ENCODE data around the gene IFNG.

The IFNG gene

DNA sequence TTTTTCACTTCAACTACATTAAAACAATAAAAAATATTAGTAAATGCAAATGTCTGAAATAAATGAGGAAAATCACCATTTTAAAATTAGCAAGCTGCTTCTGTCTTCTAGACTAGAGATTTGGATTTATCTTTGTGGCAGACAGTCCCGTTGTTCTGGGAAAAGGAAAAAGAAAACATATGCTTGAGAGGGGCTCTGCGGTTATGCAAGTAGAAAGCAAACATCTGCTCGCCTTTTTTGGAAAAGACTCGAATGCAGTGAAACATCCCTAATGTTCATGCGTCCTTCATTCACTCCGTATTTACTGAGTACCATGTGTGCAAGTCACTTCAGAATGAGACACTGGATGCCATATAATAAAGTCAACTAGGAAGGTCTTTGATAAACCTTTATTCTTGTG lies 44.9 kb downstream of the IFNG start:
- DNase-seq (ENCODE audit: low spot score) = no peak

DNA sequence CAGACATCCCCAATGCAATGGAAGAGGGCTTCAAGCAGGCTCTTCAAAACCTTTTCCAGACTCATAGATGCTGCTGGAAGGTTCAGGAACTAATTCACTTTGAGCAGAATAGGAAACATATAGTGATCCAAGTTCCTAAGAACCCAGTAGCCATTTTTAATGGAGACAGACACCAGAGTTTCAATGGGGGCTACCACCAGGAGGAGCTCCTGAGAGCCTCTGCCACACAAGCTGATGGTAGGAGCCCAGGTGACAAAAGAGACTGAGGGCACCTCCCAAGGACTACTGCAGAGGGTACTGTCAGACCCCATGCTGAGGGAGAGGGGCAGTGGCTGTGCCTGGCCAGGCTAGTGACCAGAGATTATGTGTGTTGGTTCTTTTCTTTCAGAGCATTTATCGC lies 45.9 kb downstream of the IFNG start:
- no peak for DNase-seq (ENCODE audit: low spot score)

DNA sequence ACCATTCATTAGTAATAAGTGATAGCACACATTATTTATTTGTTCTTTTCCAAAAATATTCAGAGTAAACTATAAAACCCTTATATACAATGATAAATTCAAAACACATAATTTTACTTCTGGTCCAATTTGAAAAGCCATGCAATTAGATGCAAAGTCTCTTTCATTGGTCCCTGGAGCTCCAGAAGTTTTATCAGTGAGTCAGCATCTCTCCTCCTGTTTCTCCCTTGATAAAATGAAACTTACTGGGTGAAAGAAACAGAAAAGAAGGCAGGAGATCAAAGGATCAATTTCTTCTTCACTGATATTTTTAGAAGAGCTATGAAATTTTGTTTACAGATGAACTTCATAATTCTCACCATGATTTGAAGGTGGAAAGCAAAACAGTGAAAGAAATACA lies 47.5 kb downstream of the IFNG start:
- DNase-seq (ENCODE audit: low spot score) = no peak

DNA sequence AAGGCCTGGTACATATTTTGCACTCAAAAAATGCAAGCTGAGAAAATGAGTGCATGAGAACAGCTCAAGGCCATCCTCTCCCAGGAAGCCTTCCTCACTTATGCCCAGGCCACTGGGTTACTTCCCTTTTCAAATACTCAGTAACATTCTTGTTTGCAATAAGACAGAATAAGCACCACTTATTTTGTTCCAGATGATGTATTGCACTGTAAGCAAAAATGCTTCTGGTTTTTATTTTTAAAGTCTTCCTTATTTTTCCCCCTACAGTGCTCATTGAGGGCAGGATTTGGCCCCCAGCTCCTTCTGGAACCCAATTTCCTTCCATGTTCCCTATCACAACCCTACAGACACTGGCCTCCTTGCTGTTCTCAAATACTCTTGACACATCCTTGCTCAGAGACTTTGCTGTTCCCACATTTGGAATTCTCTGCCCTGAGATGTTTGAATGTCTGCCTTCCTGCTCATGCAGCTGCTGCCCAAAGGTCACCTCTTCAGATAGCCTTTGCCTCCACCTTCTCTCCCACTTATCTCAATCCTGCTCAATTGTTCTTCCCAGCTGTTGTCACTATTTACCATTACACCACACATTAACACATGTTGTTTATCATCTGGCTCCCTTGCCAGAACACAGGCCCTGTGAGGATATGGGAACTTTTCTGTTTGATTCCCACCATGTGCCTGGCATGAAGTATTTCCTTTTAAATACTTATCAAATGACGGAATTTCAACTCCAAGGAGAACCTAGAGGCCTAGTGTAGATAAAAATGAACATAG lies 49.9 kb downstream of the IFNG start:
- DNase-seq (ENCODE audit: low spot score) = no peak

DNA sequence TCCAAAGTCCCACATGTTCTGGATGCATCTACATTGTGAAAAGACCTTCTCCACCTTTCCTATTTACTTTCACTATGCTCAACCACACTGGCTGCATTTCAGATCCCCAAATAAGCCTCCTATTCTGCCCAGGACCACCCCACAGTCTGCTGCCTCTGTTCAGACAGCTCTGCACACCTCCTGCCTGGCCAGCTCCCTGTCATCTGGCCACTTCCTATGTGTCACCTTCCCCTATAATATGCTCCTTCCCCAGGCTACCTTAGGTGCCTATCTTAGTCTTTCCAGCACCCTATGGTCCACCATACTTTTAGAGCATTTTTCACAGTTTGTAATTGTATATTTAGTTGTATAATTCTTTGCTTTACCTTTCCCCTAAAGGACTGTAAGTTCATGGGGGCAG lies 50.5 kb downstream of the IFNG start:
- DNase-seq (ENCODE audit: low spot score) = no peak

DNA sequence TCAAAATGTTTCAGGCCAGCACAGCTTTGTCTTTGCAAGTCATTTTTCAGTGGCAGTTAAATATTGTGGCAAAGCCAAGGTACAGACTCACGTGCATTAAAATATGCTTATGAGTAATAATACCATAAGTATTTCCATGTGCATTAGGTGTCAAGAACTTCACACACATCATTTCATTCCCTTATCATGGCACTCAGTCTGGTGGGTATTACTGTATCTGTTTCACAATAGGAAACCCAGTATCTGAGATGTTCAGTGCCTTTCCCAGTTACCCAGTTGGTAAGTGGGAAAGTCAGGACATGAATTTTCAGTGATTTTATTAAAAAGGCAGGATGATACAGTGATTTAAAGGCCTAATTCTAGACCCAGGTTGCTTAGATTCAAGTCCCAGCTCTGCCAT lies 52.9 kb downstream of the IFNG start:
- DNase-seq (ENCODE audit: low spot score) = no peak

DNA sequence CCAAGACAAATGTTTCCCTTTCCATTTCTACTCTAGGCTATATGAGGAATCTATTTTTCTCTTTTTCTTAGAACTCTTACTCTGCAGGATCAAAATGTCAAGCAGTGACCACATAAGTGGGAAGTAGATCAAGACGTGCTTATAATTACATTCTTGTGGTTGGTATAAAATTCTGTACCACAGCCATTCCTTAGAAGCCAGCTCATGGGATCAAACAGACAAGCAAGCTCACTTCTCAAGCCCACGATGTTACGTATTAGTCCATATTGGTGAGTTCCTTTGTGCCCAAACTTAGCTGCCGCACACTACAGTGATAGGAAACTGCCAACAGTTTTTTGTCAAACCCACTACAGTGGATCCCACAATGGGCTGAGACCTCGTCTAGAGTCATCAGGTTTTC lies 53.4 kb downstream of the IFNG start:
- DNase-seq (ENCODE audit: low spot score) = peak; percentile 51

All from AG08395 (cell line).